K562 (cell line): ENCODE measurements around the gene ZMIZ1. TPM values are rescaled to one million over a fixed set of nuclear protein-coding genes. Genes with fewer than 3 reads are reported as not detected.

Source experiments
- ATAC-seq: fragments of 200-7000 bp; cut with Tn5 transposase; 3 replicates; pipeline ENCODE4 v1.9.1; 2020; ENCODE audit warnings: moderate library complexity
- BruUV-seq: library from RNA; stranded (reverse); fragments of 400-500 nt; replicated peaks from 2 replicates; lab custom pipeline; 2021; lab: Mats Ljungman, UMichigan
- CTCF ChIA-PET: fragments of 300-600 bp; formaldehyde crosslinking; extraction: SDS; loops from one replicate; lab custom pipeline; 2021; ENCODE audit warnings: low intra/inter-chr PET ratio; lab: Yijun Ruan, JAX
- POLR2A ChIA-PET: fragments of 300-600, 350-650 bp; sonication (Branson Sonifier 250); formaldehyde crosslinking; extraction: SDS; loops from one replicate; lab custom pipeline; 2021; ENCODE audit warnings: antibody characterized with exemption, inconsistent platforms; lab: Yijun Ruan, JAX
- DNase-seq, 4 experiments: peaks; one replicate each; pipeline versions ENCODE4 v3.0.0 to v3.0.0-alpha.2; 2011 to 2018; ENCODE audit warnings: low spot score in 3 of 4, mixed read lengths in 3 of 4; ENCODE audit errors: extremely low read depth in 1 of 4
- FAIRE-seq: peaks from 2 replicates; lab custom pipeline; 2011; peaks lifted over from hg19 to GRCh38; lab: Jason Lieb, UNC
- H2AFZ ChIP-seq: 2 replicates; pipeline ENCODE4 v1.6.0; 2011; ENCODE audit warnings: low read depth, low read length, control low read depth, inconsistent platforms
- H3K27ac ChIP-seq: fragments of 200-600 bp; 3 replicates; pipeline ENCODE4 v1.8.0; 2011; ENCODE audit warnings: low read depth, mild to moderate bottlenecking, control low read depth, inconsistent platforms, low read length, moderate library complexity, mixed read lengths; ENCODE audit errors: extremely low read depth
- H3K27me3 ChIP-seq, 2 experiments: fragments of 300-600 bp in 1 of 2; 2 replicates in 1 of 2; 3 replicates in 1 of 2; pipeline versions ENCODE4 v1.6.0 to v1.8.0; 2011; ENCODE audit warnings: inconsistent platforms in 2 of 2, low read length in 2 of 2, mild to moderate bottlenecking in 1 of 2, mixed read lengths in 1 of 2, moderate library complexity in 1 of 2; ENCODE audit not compliant: control insufficient read depth in 2 of 2, insufficient read depth in 2 of 2
- H3K36me3 ChIP-seq: fragments of 300-600 bp; 3 replicates; pipeline ENCODE4 v1.8.0; 2011; ENCODE audit warnings: mild to moderate bottlenecking, low read length, inconsistent platforms; ENCODE audit not compliant: control insufficient read depth, insufficient read depth
- H3K4me1 ChIP-seq, 2 experiments: fragments of 200-600 bp in 1 of 2; replicated peaks in 1 of 2; 2 replicates in 1 of 2; 3 replicates in 1 of 2; pipeline versions ENCODE4 v1.5.1 to v1.8.0; 2011; ENCODE audit warnings: inconsistent platforms in 2 of 2, low read length in 2 of 2, mild to moderate bottlenecking in 1 of 2, mixed read lengths in 1 of 2, moderate library complexity in 1 of 2; ENCODE audit not compliant: control insufficient read depth in 2 of 2, insufficient read depth in 2 of 2
- H3K4me2 ChIP-seq: 2 replicates; pipeline ENCODE4 v1.6.1; 2011; ENCODE audit warnings: low read length, control low read depth, inconsistent platforms, mixed read lengths; ENCODE audit not compliant: insufficient read depth
- H3K4me3 ChIP-seq: fragments of 200-600 bp; sonication (generic), shearing (Covaris generic); 2 replicates; pipeline ENCODE4 v1.5.1; 2016; ENCODE audit warnings: control low read depth, inconsistent platforms
- H3K79me2 ChIP-seq: fragments of 200-600 bp; 3 replicates; pipeline ENCODE4 v1.8.0; 2011; ENCODE audit warnings: low read length, inconsistent platforms; ENCODE audit not compliant: control insufficient read depth, insufficient read depth
- H3K9ac ChIP-seq, 2 experiments: 2 replicates each; pipeline versions ENCODE4 v1.6.0 to v1.6.1; 2011; ENCODE audit warnings: low read depth in 2 of 2, low read length in 2 of 2, control low read depth in 1 of 2, inconsistent platforms in 1 of 2, mild to moderate bottlenecking in 1 of 2, mixed read lengths in 1 of 2; ENCODE audit not compliant: insufficient read depth in 1 of 2
- H3K9me1 ChIP-seq: one replicate; pipeline ENCODE4 v1.6.0; 2011; ENCODE audit warnings: inconsistent platforms, mild to moderate bottlenecking, low read length, moderate library complexity; ENCODE audit not compliant: control insufficient read depth, insufficient read depth
- H3K9me3 ChIP-seq: replicated peaks from 2 replicates; pipeline ENCODE4 v1.5.1; 2011; ENCODE audit warnings: low read depth, low read length, inconsistent platforms; ENCODE audit not compliant: control insufficient read depth, insufficient read depth
- H4K20me1 ChIP-seq: replicated peaks from 2 replicates; pipeline ENCODE4 v1.6.1; 2011; ENCODE audit warnings: low read length, inconsistent platforms, mixed read lengths; ENCODE audit not compliant: control insufficient read depth, insufficient read depth
- BRCA1 ChIP-seq, 2 experiments: fragments of 450-650 bp in 1 of 2; sonication (generic) in 1 of 2; formaldehyde crosslinking in 1 of 2; IDR thresholded peaks; 2 replicates each; pipeline versions ENCODE4 v1.5.0 to v1.6.1; 2017 to 2020; ENCODE audit warnings: mild to moderate bottlenecking in 1 of 2, missing genetic modification reagents in 1 of 2
- KLF13 ChIP-seq: fragments of 450-650 bp; IDR thresholded peaks from 2 replicates; pipeline ENCODE4 v1.6.1; 2016; ENCODE audit warnings: missing genetic modification characterization, low read depth, mild to moderate bottlenecking, missing compliant biosample characterization, moderate library complexity, borderline replicate concordance
- NFATC3 ChIP-seq: fragments of 450-650 bp; IDR thresholded peaks from 2 replicates; pipeline ENCODE4 v1.6.1; 2017; ENCODE audit warnings: mild to moderate bottlenecking
- NFRKB ChIP-seq: fragments of 450-650 bp; IDR thresholded peaks from 2 replicates; pipeline ENCODE4 v1.6.1; 2016; ENCODE audit warnings: low read depth
- PYGO2 ChIP-seq: fragments of 450-650 bp; IDR thresholded peaks from 2 replicates; pipeline ENCODE4 v1.6.1; 2016; ENCODE audit warnings: mild to moderate bottlenecking, missing genetic modification characterization, moderate library complexity, missing compliant biosample characterization
- ZNF384 ChIP-seq: IDR thresholded peaks from 2 replicates; pipeline ENCODE4 v1.6.1; 2012; ENCODE audit warnings: low read depth, low read length, improper control_type of control experiment
- WGBS: fragments of 100-300 bp; shearing (Covaris generic); methylation state at CpG from one replicate; pipeline ENCODE4 v1.1.6; 2016; ENCODE audit warnings: low coverage, mixed read lengths; ENCODE audit not compliant: insufficient coverage; ENCODE audit errors: missing lambda C conversion rate; 5-methylcytosine and 5-hydroxymethylcytosine counted together
- in situ Hi-C: fragments of 300-500 bp; cut with MboI; formaldehyde crosslinking; loops from 4 replicates; pipeline ENCODE4 v1.15.0; 2018; ENCODE audit warnings: inconsistent platforms, mixed read lengths
- intact Hi-C: fragments of 100-400 bp; cut with micrococcal nuclease; formaldehyde crosslinking; loops from 2 replicates; pipeline ENCODE4 v1.14.2; 2022
- polyA plus RNA-seq, 8 experiments: library from polyadenylated mRNA; depleted of rRNA in 4 of 8; stranded (reverse) in 5 of 8; unstranded in 3 of 8; fragments of >200 nt; fragmentation: Nextera tagmentation in 2 of 8; fragmentation: Illumina TruSeq in 1 of 8; extraction: Ambion mirVana in 2 of 8; extraction: Trizol in 1 of 8; gene quantifications; 2 replicates each; pipeline versions ENCODE4 v1.2.1 to v1.2.3, GENCODE V29; 2011 to 2014; ENCODE audit warnings: inconsistent platforms in 1 of 8, missing spikeins in 1 of 8
- total RNA-seq, 7 experiments: library from RNA; depleted of rRNA in 6 of 7; stranded (reverse); fragments of >200 nt in 6 of 7; fragmentation: Illumina TruSeq in 2 of 7; extraction: Trizol in 2 of 7; gene quantifications; 2 replicates each; pipeline versions ENCODE4 v1.2.1 to v1.2.3, GENCODE V29; 2011 to 2021; ENCODE audit warnings: low replicate concordance in 1 of 7
- TF ChIP-seq, protein P1 (sequence below): sonication (generic); IDR thresholded peaks from 2 replicates; pipeline ENCODE4 v1.6.1; 2016
- TF ChIP-seq, protein P2 (sequence below): fragments of 250-450 bp; sonication (Bioruptor Pico); IDR thresholded peaks from 2 replicates; pipeline ENCODE4 v1.8.0; 2022; ENCODE audit warnings: inconsistent platforms
- TF ChIP-seq, protein P3 (sequence below): fragments of 250-450 bp; sonication (Bioruptor Pico); IDR thresholded peaks from 2 replicates; pipeline ENCODE4 v1.5.1; 2021; ENCODE audit warnings: mild to moderate bottlenecking
- TF ChIP-seq, protein P4 (sequence below): fragments of 250-450 bp; sonication (Bioruptor Pico); IDR thresholded peaks from 2 replicates; pipeline ENCODE4 v1.8.0; 2022; ENCODE audit warnings: moderate library complexity, mild to moderate bottlenecking, inconsistent platforms

The ZMIZ1 gene
- total and polyA plus RNA-seq, 9 of the 15 experiments (the other 6 are each of a cell fraction or from before 2014, with no cell fraction given) = 1.0 to 37.3 (median 4.3) TPM

DNA sequence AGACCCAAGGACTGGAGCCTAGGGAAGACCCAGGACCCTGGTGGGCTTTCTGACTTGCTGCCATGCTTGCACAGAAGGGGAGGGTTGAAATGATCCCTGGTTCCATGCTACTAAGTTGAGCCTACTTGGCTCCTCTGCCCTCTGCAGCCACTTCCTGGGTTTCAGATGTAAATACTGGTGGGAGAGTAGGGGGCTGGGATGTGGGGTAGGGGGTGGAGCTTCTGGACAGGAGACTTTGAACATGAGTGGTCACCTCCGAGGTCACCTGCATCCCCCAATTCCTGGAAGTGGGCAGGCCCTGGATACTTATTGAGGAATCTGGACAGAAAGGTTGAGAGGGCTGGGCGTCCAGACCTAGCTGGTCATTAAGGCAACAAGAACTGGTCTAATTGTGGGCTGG is 2.9 kb upstream of the ZMIZ1 start:
- Histone ChIP-seq H3K27me3 (0 out of 5 replicates have a peak, but pooled peaks cover 0 to 2% of the 10 kb centered on the region in 2 experiments), H3K79me2 (peaks cover 19% of the 10 kb centered on the region), H2AFZ (no peak overlapping the region), H3K9me1 (no peaks in the 10 kb centered on the region), H3K27ac (no peak overlapping the region), H3K4me2 (no peak overlapping the region), H3K4me3 (no peak overlapping the region), H3K36me3 (no peaks in the 10 kb centered on the region), H3K9me3 (no peaks in the 10 kb centered on the region), H3K9ac (no peak overlapping the region), H3K4me1 (peaks cover 5 to 46% of the 10 kb centered on the region in 2 experiments; a peak in 4 of 5 replicates), H4K20me1 (peaks cover under 1% of the 10 kb centered on the region; the same call in 1 of the 2 replicates)
- DNase-seq = no peak
- no peak for ATAC-seq
- ChIA-PET POLR2A (interaction anchor here (0.6 to 1.7 kb wide), 7 partner anchors 9 to 144 kb away, joined by 3 to 9 read pairs (median 4); no protein-coding TSS in a partner anchor), CTCF (interaction anchor here (0.7 to 1.1 kb wide), 2 partner anchors 10 to 409 kb away, joined by 3 to 4 read pairs; no protein-coding TSS in a partner anchor)
- no TSS peak for BruUV-seq
- intact Hi-C loops (loop anchor here (2.0 to 5.0 kb wide), 3 partner anchors 44 to 129 kb away; no protein-coding TSS in a partner anchor), in situ Hi-C loops (no loop called here)
- WGBS = 56% methylated on average over 2 of the region's 2 CpGs
- TF ChIP-seq, protein P1, sequence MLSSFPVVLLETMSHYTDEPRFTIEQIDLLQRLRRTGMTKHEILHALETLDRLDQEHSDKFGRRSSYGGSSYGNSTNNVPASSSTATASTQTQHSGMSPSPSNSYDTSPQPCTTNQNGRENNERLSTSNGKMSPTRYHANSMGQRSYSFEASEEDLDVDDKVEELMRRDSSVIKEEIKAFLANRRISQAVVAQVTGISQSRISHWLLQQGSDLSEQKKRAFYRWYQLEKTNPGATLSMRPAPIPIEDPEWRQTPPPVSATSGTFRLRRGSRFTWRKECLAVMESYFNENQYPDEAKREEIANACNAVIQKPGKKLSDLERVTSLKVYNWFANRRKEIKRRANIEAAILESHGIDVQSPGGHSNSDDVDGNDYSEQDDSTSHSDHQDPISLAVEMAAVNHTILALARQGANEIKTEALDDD = no peak
- no peak for TF ChIP-seq ZNF384
- TF ChIP-seq, protein P2, sequence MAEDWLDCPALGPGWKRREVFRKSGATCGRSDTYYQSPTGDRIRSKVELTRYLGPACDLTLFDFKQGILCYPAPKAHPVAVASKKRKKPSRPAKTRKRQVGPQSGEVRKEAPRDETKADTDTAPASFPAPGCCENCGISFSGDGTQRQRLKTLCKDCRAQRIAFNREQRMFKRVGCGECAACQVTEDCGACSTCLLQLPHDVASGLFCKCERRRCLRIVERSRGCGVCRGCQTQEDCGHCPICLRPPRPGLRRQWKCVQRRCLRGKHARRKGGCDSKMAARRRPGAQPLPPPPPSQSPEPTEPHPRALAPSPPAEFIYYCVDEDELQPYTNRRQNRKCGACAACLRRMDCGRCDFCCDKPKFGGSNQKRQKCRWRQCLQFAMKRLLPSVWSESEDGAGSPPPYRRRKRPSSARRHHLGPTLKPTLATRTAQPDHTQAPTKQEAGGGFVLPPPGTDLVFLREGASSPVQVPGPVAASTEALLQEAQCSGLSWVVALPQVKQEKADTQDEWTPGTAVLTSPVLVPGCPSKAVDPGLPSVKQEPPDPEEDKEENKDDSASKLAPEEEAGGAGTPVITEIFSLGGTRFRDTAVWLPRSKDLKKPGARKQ = no peak
- no peak for TF ChIP-seq NFRKB
- TF ChIP-seq, protein P3, sequence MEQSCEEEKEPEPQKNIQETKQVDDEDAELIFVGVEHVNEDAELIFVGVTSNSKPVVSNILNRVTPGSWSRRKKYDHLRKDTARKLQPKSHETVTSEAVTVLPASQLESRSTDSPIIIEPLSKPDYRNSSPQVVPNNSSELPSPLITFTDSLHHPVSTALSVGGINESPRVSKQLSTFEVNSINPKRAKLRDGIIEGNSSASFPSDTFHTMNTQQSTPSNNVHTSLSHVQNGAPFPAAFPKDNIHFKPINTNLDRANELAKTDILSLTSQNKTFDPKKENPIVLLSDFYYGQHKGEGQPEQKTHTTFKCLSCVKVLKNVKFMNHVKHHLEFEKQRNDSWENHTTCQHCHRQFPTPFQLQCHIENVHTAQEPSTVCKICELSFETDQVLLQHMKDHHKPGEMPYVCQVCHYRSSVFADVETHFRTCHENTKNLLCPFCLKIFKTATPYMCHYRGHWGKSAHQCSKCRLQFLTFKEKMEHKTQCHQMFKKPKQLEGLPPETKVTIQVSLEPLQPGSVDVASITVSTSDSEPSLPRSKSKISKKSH (CRISPR knock-in tag) = no peak
- TF ChIP-seq KLF13 = no peak
- TF ChIP-seq NFATC3 = no peak
- TF ChIP-seq PYGO2 (tag) = no peak
- TF ChIP-seq, protein P4, sequence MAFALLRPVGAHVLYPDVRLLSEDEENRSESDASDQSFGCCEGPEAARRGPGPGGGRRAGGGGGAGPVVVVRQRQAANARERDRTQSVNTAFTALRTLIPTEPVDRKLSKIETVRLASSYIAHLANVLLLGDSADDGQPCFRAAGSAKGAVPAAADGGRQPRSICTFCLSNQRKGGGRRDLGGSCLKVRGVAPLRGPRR (CRISPR knock-in tag) = no peak
- TF ChIP-seq BRCA1 (IDR thresholded peaks at IDR 0.05) = no peak
- TF ChIP-seq BRCA1 (CRISPR knock-in tag; IDR thresholded peaks at IDR 0.05) = no peak
- FAIRE-seq = no peak
